HG02938 (cell line): ENCODE measurements around the gene RIPOR2.

Experiments used
- ATAC-seq: cut with Tn5 transposase; IDR thresholded peaks from one replicate; pipeline ENCODE4 v1.9.1; 2021; ENCODE audit warnings: mild to moderate bottlenecking, moderate library complexity; ENCODE audit not compliant: unreplicated experiment

The RIPOR2 gene

DNA sequence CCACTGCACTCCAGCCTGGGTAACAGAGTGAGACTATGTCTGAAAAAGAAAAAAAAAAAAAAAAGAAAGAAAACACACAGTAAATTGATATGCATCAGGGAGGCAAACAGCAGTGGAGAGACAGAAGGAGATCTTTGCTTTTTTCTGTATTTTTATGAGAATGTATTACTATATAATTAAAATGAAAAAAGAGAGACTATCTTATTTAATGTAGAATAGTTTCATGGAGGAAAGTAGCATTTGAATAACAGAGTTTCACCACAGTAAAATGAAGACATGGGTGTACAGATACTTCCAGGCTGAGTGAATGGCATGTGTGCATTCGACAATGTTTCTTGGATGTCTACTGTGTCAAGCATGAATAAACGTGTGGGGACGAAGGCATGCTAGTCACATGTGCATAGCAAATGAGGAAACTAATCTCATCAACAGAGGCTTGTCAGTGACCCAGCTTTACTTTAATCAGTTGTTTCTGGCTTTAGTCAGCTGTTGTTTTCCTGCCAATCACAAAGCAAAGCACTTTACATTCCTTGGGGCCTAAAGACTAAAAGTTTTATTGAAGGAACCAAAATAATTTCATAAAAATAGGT, 81.6 kb downstream of the RIPOR2 start:
- no peak for ATAC-seq

DNA sequence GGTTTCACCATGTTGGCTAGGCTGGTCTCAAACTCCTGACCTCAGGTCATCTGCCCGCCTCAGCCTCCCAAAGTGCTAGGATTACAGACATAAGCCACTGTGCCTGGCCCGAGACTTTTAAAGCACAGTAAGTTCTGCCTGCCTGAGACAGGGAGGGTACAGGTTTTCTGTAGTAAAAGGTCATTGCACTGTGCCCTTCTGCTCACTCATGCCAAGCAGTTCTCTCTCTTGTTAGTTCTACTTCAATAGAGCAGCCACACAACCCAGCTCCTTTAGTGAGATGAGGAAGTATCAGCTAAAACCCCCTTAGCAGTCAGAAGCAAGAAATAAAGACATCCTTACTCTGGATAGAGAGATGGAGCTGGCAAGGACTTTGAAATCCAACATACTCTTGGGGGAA, 84.7 kb downstream of the RIPOR2 start:
- ATAC-seq, result no peak

- no peak for ATAC-seq
These were observed 86.0 kb downstream of the RIPOR2 start for GRCh38 chr6:24849713-24850112.

- no peak for ATAC-seq
These were observed 87.3 kb downstream of the RIPOR2 start for GRCh38 chr6:24848461-24848860.

GRCh38 chr6:24847402-24847801, 88.4 kb downstream of the RIPOR2 start:
- no peak for ATAC-seq

- ATAC-seq, result no peak
These were observed 90.2 kb downstream of the RIPOR2 start for GRCh38 chr6:24845578-24845977.

- no peak for ATAC-seq
These were observed 90.9 kb downstream of the RIPOR2 start for GRCh38 chr6:24844903-24845302.

DNA sequence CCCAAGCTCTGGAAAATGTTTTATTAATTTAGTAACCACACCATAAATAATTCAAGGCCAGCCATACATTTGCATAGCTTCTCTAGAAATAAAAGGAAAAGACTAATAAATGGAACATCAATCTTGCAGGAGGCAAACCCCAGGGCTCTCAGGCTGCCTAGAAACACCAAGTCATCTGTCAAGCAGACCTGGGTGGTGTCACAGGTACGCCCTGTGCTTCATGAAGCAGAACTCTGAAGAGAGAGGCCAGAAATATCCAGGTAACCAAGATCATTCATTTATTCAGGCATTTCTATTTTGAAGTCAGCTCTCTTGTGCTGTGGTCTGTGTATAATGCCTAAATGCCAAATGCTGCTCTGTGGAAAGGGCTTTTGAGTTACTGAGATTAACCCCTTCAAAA, 91.7 kb downstream of the RIPOR2 start:
- no peak for ATAC-seq

DNA sequence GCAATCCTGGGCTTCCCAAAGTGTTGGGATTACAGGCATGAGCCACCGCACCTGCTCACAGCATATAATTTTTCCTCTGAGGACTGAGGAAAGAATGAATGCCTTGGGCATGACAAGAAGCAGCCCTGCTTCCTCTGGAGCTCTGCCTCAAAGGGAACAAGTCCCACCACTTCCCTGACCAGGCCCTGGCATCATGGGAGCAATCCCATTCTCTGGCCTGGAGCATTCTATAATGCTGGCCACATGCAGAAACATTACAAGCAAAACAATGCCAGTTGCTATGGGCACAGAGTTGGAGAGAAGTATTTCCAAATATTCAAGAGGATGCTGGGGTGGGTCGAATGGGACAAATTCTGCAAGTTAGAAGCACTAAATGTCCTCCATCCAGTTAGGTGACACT, 95.6 kb downstream of the RIPOR2 start:
- ATAC-seq, result no peak

- no peak for ATAC-seq
These were observed 96.8 kb downstream of the RIPOR2 start for GRCh38 chr6:24838994-24839393.

GRCh38 chr6:24838081-24838480, 97.7 kb downstream of the RIPOR2 start:
- ATAC-seq, result no peak

DNA sequence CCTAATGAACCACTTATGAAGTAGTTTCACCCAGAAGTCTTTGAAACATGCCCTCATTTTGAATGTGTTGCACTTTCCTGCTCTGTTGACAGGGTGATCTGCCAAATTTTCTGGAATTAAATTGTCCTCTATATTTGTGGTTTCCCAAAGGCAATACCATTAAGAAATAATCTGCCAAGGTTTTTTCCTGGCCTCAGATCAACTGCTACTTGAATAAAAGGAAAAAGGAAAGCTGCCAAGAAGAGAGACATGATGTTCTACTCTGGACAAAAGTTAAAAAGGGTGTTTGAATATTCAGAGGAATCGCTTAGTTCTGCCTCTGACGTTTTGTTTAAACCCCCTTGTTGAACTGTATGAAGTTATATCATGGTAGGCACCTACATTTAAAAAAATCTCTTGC, 99.7 kb downstream of the RIPOR2 start:
- ATAC-seq, result no peak

- no peak for ATAC-seq
These were observed 101.9 kb downstream of the RIPOR2 start for GRCh38 chr6:24833711-24834386.

- no peak for ATAC-seq
These were observed 103.0 kb downstream of the RIPOR2 start for GRCh38 chr6:24832794-24833193.

DNA sequence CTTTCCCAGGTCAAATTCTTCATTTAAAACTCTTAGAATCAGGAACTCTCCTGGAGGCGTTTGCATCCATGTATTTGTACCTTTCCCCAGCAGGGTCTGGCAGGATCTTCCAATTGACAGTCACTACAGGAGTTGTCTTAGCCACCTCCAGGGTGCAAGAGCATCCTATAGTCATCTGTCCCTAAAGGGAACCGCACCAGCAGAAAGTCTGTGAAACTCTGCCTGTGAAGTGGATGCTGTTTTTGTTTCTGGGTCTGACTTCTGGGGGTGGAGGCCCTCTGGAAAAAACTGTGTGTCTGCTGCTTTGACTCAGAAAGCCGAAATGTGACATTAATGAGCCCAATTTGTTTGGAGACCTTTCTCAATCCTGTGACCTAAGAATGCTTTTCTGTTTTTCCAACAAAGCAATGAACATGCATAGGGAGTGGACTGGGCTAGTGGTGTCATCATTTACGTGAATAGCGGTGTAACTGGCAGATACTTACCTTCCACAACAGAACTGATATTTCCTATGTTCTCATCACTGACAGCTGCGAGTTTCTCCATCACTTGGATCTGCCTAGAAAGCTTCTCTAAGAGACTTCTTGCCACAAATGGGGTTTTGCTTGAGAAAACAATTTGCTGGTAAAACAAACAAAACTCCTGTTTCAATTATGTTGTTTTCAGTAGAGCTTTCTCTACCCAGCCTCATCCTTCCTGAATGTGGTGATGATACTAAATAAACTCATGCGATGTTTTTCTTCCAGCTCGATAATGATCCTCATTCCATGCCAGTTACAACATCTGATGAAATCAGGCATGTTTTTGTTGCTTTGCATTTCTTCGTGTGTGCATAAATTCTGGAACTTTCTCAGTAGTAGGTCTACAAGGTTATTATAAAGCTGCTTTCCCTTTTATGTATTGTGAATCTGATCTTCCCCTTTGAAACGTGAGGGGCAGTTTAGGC, 103.7 kb downstream of the RIPOR2 start:
- no peak for ATAC-seq

- no peak for ATAC-seq
These were observed 106.1 kb downstream of the RIPOR2 start for GRCh38 chr6:24829657-24830056.

DNA sequence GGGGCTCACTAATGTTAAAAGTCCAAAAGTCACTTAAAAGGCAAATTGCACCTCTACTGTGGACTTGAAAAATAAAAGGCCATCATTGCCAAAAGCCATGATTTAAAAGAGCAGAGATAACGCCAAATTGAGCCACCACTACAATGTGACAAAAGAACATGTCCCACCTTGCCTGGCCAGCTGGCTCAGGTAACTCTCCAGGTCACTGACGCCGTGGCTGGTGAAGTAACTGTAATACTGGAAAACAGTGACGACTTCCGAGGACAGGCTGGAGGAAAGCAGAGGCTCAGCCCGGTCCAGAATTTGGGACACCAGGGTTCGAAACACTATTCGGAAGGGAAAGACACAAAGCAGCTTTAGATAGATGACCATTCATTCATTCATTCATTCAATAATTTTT, 107.8 kb downstream of the RIPOR2 start:
- ATAC-seq, result no peak

- no peak for ATAC-seq
These were observed 108.6 kb downstream of the RIPOR2 start for GRCh38 chr6:24827162-24827561.

GRCh38 chr6:24825130-24825630, 110.6 kb downstream of the RIPOR2 start:
- ATAC-seq, result no peak

- ATAC-seq, result no peak
These were observed 111.4 kb downstream of the RIPOR2 start for GRCh38 chr6:24824142-24824938.

GRCh38 chr6:24823185-24823584, 112.6 kb downstream of the RIPOR2 start:
- no peak for ATAC-seq
